ENCODE measurements around the gene HNRNPC. TPM values are rescaled to one million over a fixed set of nuclear protein-coding genes. Genes with fewer than 3 reads are reported as not detected.
A peak's percentile ranks its signal among the peaks of the same experiment; 100 is the strongest.

Gene HNRNPC
- total RNA-seq, 1 donor from 2014 or later: 1,872 TPM

DNA sequence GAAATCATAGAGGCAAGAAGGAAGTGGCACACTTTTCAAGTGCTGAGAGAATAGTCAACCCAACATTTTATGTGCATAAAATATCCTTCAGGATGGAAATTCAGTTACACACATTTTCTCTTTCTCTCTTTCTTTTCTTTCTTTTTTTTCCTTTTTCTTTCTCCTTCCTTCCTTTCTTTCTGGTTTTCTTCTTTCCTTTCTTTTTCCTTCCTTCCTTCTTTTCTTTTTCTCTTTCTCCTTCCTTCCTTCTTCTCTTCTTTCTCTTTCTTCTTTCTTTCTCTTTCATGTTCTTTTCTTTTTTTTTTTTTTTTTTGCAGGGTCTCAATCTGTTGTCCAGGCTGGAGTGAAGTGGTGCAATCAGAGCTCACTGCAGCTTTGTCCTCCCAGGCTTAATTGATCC lies 74.6 kb downstream of the HNRNPC start:
- H3K27ac Mint-ChIP-seq: no peak overlapping the region

DNA sequence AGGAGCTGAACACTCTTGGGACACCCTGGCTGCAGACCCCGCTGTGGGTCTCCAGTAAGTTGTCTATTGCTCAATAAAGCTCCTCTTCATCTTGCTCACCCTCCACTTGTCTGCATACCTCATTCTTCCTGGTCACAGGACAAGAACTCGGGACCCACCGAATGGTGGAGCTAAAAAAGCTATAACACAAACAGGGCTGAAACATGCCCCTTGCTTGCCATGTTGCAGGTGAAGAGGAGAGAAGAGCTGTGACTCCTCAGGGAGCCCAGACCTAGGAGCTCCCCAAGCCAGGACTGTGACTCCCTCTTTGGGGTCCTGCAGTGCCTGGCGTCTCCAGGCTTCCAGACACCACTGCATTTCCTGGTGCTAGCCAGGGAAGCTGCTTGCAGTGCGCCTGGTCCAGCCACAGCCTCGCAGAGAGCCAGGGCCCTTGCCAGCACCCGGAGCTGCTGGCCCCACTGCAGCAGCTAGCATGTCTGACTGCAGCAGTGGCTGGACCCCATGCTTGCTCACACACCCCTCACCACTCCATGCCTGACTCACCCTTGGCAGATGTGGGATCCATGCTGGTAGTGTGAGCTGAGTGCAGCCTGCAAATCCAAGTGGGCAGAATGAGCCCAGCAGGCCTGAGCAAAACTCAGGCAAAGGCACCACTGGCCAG lies 76.2 kb downstream of the HNRNPC start:
- Histone ChIP-seq H3K9ac (no peak overlapping the region), H4K20me1 (ENCODE audit: low read depth) (no peaks in the 10 kb centered on the region), H3K79me2 (ENCODE audit: low read depth) (no peaks in the 10 kb centered on the region), H3K27me3 (no peaks in the 10 kb centered on the region), H3K36me3 (no peaks in the 10 kb centered on the region), H3F3A (ENCODE audit: low read depth) (peaks cover 36% of the 10 kb centered on the region), H2AFZ (replicated peaks) (peak overlapping the region; percentile 71), H3K9me3 (ENCODE audit: low read depth) (no peaks in the 10 kb centered on the region), H3K4me1 (peaks cover 3% of the 10 kb centered on the region), H3K27ac (no peak overlapping the region), H3K4me2 (no peak overlapping the region), H3K4me3 (no peak overlapping the region)
- DNase-seq (ENCODE audit: low spot score): no peak
- no peaks in the 10 kb centered on the region for H3K36me3 Mint-ChIP-seq
- peaks cover 9% of the 10 kb centered on the region for H3K4me1 Mint-ChIP-seq
- TF ChIP-seq EZH2phosphoT487 (IDR thresholded peaks at IDR 0.05): no peak
- TF ChIP-seq EZH2 (IDR thresholded peaks at IDR 0.05): no peak
- TF ChIP-seq, protein P1, sequence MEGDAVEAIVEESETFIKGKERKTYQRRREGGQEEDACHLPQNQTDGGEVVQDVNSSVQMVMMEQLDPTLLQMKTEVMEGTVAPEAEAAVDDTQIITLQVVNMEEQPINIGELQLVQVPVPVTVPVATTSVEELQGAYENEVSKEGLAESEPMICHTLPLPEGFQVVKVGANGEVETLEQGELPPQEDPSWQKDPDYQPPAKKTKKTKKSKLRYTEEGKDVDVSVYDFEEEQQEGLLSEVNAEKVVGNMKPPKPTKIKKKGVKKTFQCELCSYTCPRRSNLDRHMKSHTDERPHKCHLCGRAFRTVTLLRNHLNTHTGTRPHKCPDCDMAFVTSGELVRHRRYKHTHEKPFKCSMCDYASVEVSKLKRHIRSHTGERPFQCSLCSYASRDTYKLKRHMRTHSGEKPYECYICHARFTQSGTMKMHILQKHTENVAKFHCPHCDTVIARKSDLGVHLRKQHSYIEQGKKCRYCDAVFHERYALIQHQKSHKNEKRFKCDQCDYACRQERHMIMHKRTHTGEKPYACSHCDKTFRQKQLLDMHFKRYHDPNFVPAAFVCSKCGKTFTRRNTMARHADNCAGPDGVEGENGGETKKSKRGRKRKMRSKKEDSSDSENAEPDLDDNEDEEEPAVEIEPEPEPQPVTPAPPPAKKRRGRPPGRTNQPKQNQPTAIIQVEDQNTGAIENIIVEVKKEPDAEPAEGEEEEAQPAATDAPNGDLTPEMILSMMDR (IDR thresholded peaks at IDR 0.05): no peak
- peaks cover 14% of the 10 kb centered on the region for H3K9me3 Mint-ChIP-seq
- no peak overlapping the region for H3K4me3 Mint-ChIP-seq
- no peak overlapping the region for H3K27ac Mint-ChIP-seq
- peaks cover 13% of the 10 kb centered on the region for H3K27me3 Mint-ChIP-seq (ENCODE audit: insufficient read depth, low read depth)

More for the DNA sequence above, 74.6 kb downstream of the HNRNPC start:
- Histone ChIP-seq H3K27me3 (no peaks in the 10 kb centered on the region), H3K36me3 (no peaks in the 10 kb centered on the region), H3K4me3 (no peak overlapping the region), H3F3A (ENCODE audit: low read depth) (peaks cover 36% of the 10 kb centered on the region), H3K4me2 (no peak overlapping the region), H3K27ac (no peak overlapping the region), H2AFZ (replicated peaks) (no peak overlapping the region), H3K79me2 (ENCODE audit: low read depth) (no peaks in the 10 kb centered on the region), H3K4me1 (peaks cover 3% of the 10 kb centered on the region), H4K20me1 (ENCODE audit: low read depth) (no peaks in the 10 kb centered on the region), H3K9ac (no peak overlapping the region), H3K9me3 (ENCODE audit: low read depth) (no peaks in the 10 kb centered on the region)
- H3K27me3 Mint-ChIP-seq (ENCODE audit: insufficient read depth, low read depth): peaks cover 15% of the 10 kb centered on the region
- H3K4me1 Mint-ChIP-seq: peaks cover 9% of the 10 kb centered on the region
- DNase-seq (ENCODE audit: low spot score): no peak
- H3K9me3 Mint-ChIP-seq: peaks cover 15% of the 10 kb centered on the region
- no peak for TF ChIP-seq EZH2phosphoT487 (IDR thresholded peaks at IDR 0.05)
- TF ChIP-seq EZH2 (IDR thresholded peaks at IDR 0.05): no peak
- TF ChIP-seq, protein P1 (IDR thresholded peaks at IDR 0.05): no peak
- no peaks in the 10 kb centered on the region for H3K36me3 Mint-ChIP-seq
- no peak overlapping the region for H3K4me3 Mint-ChIP-seq

GRCh38 chr14:21192447-21192822 lies 76.8 kb downstream of the HNRNPC start:
- H3K9ac ChIP-seq: no peak overlapping the region
- Mint-ChIP-seq H3K4me1 (peaks cover 9% of the 10 kb centered on the region), H3K4me3 (peak overlapping the region; percentile 58), H3K9me3 (peaks cover 9% of the 10 kb centered on the region), H3K27ac (no peak overlapping the region), H3K36me3 (no peaks in the 10 kb centered on the region), H3K27me3 (ENCODE audit: insufficient read depth, low read depth) (peaks cover 12% of the 10 kb centered on the region)
- peaks cover 34% of the 10 kb centered on the region for H3F3A ChIP-seq (ENCODE audit: low read depth)
- H3K36me3 ChIP-seq: no peaks in the 10 kb centered on the region
- H2AFZ ChIP-seq (replicated peaks): peak overlapping the region; percentile 71
- DNase-seq (ENCODE audit: low spot score): no peak
- no peaks in the 10 kb centered on the region for H4K20me1 ChIP-seq (ENCODE audit: low read depth)
- TF ChIP-seq EZH2phosphoT487 (IDR thresholded peaks at IDR 0.05): no peak
- TF ChIP-seq, protein P1 (IDR thresholded peaks at IDR 0.05): no peak
- TF ChIP-seq EZH2 (IDR thresholded peaks at IDR 0.05): no peak
- peaks cover 3% of the 10 kb centered on the region for H3K4me1 ChIP-seq
- H3K4me3 ChIP-seq: peak overlapping the region; percentile 24
- H3K27ac ChIP-seq: no peak overlapping the region
- H3K27me3 ChIP-seq: no peaks in the 10 kb centered on the region
- H3K79me2 ChIP-seq (ENCODE audit: low read depth): no peaks in the 10 kb centered on the region
- no peaks in the 10 kb centered on the region for H3K9me3 ChIP-seq (ENCODE audit: low read depth)
- H3K4me2 ChIP-seq: peak overlapping the region; percentile 60

All from neural progenitor cell (in vitro differentiated cells).